GM23338 (cell line): ENCODE data around the gene GSTA1. TPM values are rescaled to one million over a fixed set of nuclear protein-coding genes. Genes with fewer than 3 reads are reported as not detected.
"Not testable (repeated sequence)": the region's sequence is repeated elsewhere in the genome, so short reads cannot be mapped to it uniquely, and the experiment has no call there.

ENCODE experiments used
- ATAC-seq: fragments of 200-7000 bp; cut with Tn5 transposase; 3 replicates; pipeline ENCODE4 v1.9.1; 2020
- DNase-seq: peaks from one replicate; pipeline ENCODE4 v3.0.0-alpha.2; 2015; ENCODE audit warnings: low spot score
- H2AFZ ChIP-seq: fragments of 200-600 bp; sonication (generic); 2 replicates; pipeline ENCODE4 v1.8.0; 2016; ENCODE audit warnings: antibody characterized with exemption, mild to moderate bottlenecking, moderate library complexity
- H3F3A ChIP-seq: fragments of 200-600 bp; sonication (generic); replicated peaks from 2 replicates; pipeline ENCODE4 v1.8.0; 2017; ENCODE audit warnings: antibody characterized with exemption, mixed run types, low read depth
- H3K27ac ChIP-seq: fragments of 200-600 bp; sonication (generic); 2 replicates; pipeline ENCODE4 v1.6.1; 2016; ENCODE audit warnings: low read depth
- H3K27me3 ChIP-seq: fragments of 200-600 bp; sonication (generic); 2 replicates; pipeline ENCODE4 v1.8.0; 2016; ENCODE audit warnings: mild to moderate bottlenecking, mixed run types, moderate library complexity; ENCODE audit not compliant: insufficient read depth
- H3K36me3 ChIP-seq: fragments of 200-600 bp; sonication (generic); 2 replicates; pipeline ENCODE4 v1.8.0; 2016; ENCODE audit warnings: mild to moderate bottlenecking; ENCODE audit not compliant: insufficient read depth
- H3K4me1 ChIP-seq: fragments of 200-600 bp; sonication (generic); 2 replicates; pipeline ENCODE4 v1.8.0; 2016; ENCODE audit warnings: mild to moderate bottlenecking, moderate library complexity; ENCODE audit not compliant: insufficient read depth
- H3K4me2 ChIP-seq: fragments of 200-600 bp; sonication (generic); 2 replicates; pipeline ENCODE4 v1.7.1; 2017; ENCODE audit warnings: mixed run types
- H3K4me3 ChIP-seq: fragments of 200-600 bp; sonication (generic); 2 replicates; pipeline ENCODE4 v1.6.1; 2016; ENCODE audit warnings: mixed run types
- H3K79me2 ChIP-seq: fragments of 200-600 bp; sonication (generic); replicated peaks from 2 replicates; pipeline ENCODE4 v1.8.0; 2017; ENCODE audit warnings: mild to moderate bottlenecking; ENCODE audit not compliant: insufficient read depth
- H3K9me2 ChIP-seq: fragments of 200-600 bp; sonication (generic); 2 replicates; pipeline ENCODE4 v1.8.0; 2017; ENCODE audit not compliant: insufficient read depth
- H4K20me1 ChIP-seq: fragments of 200-600 bp; sonication (generic); replicated peaks from 2 replicates; pipeline ENCODE4 v1.8.0; 2017; ENCODE audit warnings: mild to moderate bottlenecking; ENCODE audit not compliant: insufficient read depth
- H3K27ac Mint-ChIP-seq: 2 replicates; pipeline ENCODE4 v1.8.0; 2020; ENCODE audit warnings: inconsistent platforms, mild to moderate bottlenecking, moderate library complexity, mixed read lengths
- H3K27me3 Mint-ChIP-seq: 3 replicates; pipeline ENCODE4 v1.8.0; 2022; ENCODE audit warnings: low read depth, mild to moderate bottlenecking, moderate library complexity, mixed read lengths, inconsistent platforms; ENCODE audit not compliant: insufficient read depth, poor library complexity
- H3K36me3 Mint-ChIP-seq: 3 replicates; pipeline ENCODE4 v1.8.0; 2021; ENCODE audit warnings: low read depth, mild to moderate bottlenecking, inconsistent platforms, moderate library complexity, mixed read lengths
- H3K4me1 Mint-ChIP-seq: 3 replicates; pipeline ENCODE4 v1.8.0; 2020; ENCODE audit warnings: mild to moderate bottlenecking, inconsistent platforms, mixed read lengths
- H3K4me3 Mint-ChIP-seq: 3 replicates; pipeline ENCODE4 v1.8.0; 2021; ENCODE audit warnings: moderate library complexity, mild to moderate bottlenecking, inconsistent platforms, mixed read lengths
- H3K9me3 Mint-ChIP-seq: 3 replicates; pipeline ENCODE4 v1.8.0; 2020; ENCODE audit warnings: moderate library complexity, mild to moderate bottlenecking, inconsistent platforms, mixed read lengths
- CREB1 ChIP-seq: fragments of 250-450 bp; sonication (Bioruptor Pico); IDR thresholded peaks from 2 replicates; pipeline ENCODE4 v1.5.0; 2020; ENCODE audit warnings: low read depth, mild to moderate bottlenecking, moderate library complexity
- EZH2 ChIP-seq: fragments of 200-600 bp; sonication (generic); IDR thresholded peaks from one replicate; pipeline ENCODE4 v1.8.0; 2017; ENCODE audit warnings: antibody characterized with exemption, mild to moderate bottlenecking, low read depth; ENCODE audit not compliant: unreplicated experiment
- JUNB ChIP-seq: IDR thresholded peaks from one replicate; pipeline ENCODE4 v1.6.1; 2016; ENCODE audit warnings: antibody characterized with exemption; ENCODE audit not compliant: unreplicated experiment
- POLR2AphosphoS5 ChIP-seq: IDR thresholded peaks from 2 replicates; pipeline ENCODE4 v1.6.1; 2016; ENCODE audit warnings: antibody characterized with exemption, low read depth
- STAT1 ChIP-seq: IDR thresholded peaks from one replicate; pipeline ENCODE4 v1.6.1; 2016; ENCODE audit warnings: antibody characterized with exemption; ENCODE audit not compliant: unreplicated experiment
- ZNF114 ChIP-seq: fragments of 250-450 bp; sonication (Bioruptor Pico); IDR thresholded peaks from 2 replicates; pipeline ENCODE4 v1.5.0; 2020; ENCODE audit warnings: mild to moderate bottlenecking, moderate library complexity
- polyA plus RNA-seq: library from polyadenylated mRNA; unstranded; fragments of >200 nt; fragmentation: Nextera tagmentation; extraction: Ambion mirVana; gene quantifications from 2 replicates; pipeline ENCODE4 v1.2.1, GENCODE V29; 2016
- total RNA-seq: library from RNA; depleted of rRNA; stranded (reverse); fragments of >200 nt; shearing (Covaris generic); gene quantifications from 2 replicates; pipeline ENCODE4 v1.2.3, GENCODE V29; 2014
- TF ChIP-seq, protein P1 (sequence below), 2 experiments: fragments of 200-600 bp in 1 of 2; sonication (generic) in 1 of 2; conservative IDR thresholded peaks; 2 replicates each; pipeline versions ENCODE4 v1.5.1 to v1.6.1; 2016 to 2017; ENCODE audit warnings: antibody characterized with exemption in 2 of 2, low read depth in 2 of 2, mild to moderate bottlenecking in 2 of 2, moderate library complexity in 1 of 2
- TF ChIP-seq, protein P2 (sequence below): IDR thresholded peaks from 2 replicates; pipeline ENCODE4 v1.6.1; 2016; ENCODE audit warnings: antibody characterized with exemption
- TF ChIP-seq, protein P3 (sequence below): fragments of 250-450 bp; sonication (Bioruptor Pico); IDR thresholded peaks from 2 replicates; pipeline ENCODE4 v1.5.0; 2020; ENCODE audit warnings: mild to moderate bottlenecking, moderate library complexity

The GSTA1 gene
- total and polyA plus RNA-seq, 2 experiments from 2014 or later, result not detected

DNA sequence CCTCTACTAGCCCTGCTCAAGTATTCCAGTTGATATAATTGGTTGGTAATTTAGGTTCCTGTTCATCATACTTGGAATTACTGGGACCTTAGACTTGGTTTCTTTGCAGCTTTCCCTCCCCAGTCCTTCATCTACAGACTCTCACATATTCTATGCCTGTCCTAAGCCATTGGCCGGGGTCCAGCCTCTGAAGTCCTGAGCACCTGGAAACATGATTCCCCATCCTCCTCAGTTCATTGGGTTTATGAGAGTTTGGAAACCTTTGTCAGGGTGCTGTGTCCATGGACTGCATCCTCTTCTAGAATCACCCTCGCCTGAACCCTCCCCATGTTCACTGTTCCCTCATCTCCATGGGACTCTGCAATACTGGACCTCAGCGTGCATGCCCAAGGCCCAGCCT lies 49.2 kb downstream of the GSTA1 start (continued):
- TF ChIP-seq, protein P1, sequence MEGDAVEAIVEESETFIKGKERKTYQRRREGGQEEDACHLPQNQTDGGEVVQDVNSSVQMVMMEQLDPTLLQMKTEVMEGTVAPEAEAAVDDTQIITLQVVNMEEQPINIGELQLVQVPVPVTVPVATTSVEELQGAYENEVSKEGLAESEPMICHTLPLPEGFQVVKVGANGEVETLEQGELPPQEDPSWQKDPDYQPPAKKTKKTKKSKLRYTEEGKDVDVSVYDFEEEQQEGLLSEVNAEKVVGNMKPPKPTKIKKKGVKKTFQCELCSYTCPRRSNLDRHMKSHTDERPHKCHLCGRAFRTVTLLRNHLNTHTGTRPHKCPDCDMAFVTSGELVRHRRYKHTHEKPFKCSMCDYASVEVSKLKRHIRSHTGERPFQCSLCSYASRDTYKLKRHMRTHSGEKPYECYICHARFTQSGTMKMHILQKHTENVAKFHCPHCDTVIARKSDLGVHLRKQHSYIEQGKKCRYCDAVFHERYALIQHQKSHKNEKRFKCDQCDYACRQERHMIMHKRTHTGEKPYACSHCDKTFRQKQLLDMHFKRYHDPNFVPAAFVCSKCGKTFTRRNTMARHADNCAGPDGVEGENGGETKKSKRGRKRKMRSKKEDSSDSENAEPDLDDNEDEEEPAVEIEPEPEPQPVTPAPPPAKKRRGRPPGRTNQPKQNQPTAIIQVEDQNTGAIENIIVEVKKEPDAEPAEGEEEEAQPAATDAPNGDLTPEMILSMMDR (conservative IDR thresholded peaks at IDR 0.05; ENCODE audit: low read depth in 2 of 2), result no peak
- TF ChIP-seq EZH2 (no peak), POLR2AphosphoS5 (no peak)

DNA sequence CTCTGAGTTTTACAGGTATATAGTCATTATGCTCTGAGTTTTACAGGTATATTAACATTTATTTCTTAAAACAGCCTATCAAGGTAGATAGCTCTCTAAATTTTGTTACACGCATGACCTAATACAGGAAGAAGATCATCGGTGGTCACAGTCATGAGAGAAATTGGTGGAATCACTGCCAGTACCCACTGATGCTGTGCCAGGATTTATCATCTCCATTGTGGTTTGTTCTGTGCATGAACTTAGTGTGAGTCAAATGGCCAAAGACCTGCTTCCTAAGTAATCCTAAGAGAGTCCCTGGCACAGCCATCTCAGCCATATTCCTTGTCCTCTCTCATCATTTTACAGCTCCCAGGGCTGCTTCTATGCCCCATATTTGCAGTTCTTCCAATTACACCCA lies 50.5 kb downstream of the GSTA1 start:
- H3K4me3 Mint-ChIP-seq, result not testable (repeated sequence)

DNA sequence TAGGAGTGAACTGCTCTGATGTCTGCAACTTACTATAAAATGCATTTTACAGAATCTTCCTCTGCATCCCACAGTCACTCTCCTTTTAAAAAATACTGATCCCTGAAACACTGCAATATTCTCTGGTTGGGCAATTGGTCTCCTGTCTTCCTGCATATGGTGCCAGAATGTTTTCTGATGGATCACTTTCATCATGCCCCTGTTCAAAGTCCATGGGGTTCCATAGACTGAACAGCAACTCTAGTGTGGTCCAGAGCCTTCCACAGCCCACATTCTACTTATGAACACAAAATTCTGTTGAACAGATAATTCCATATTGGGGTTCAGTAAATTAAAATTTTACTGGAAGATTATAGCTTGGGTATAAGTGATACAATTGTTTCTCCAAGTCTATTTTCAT lies 51.3 kb downstream of the GSTA1 start:
- H3K27me3 Mint-ChIP-seq, result peaks cover 8% of the 10 kb centered on the region
- ATAC-seq (no peak), DNase-seq (no peak)
- no peak overlapping the region for H3K27ac Mint-ChIP-seq
- Histone ChIP-seq H3K27ac (no peak overlapping the region), H3K79me2 (no peaks in the 10 kb centered on the region), H3F3A (no peaks in the 10 kb centered on the region), H3K9me2 (no peaks in the 10 kb centered on the region), H3K4me3 (no peak overlapping the region), H3K27me3 (no peaks in the 10 kb centered on the region), H3K4me1 (no peaks in the 10 kb centered on the region), H4K20me1 (no peaks in the 10 kb centered on the region), H3K36me3 (no peaks in the 10 kb centered on the region), H3K4me2 (no peak overlapping the region), H2AFZ (no peak overlapping the region)
- H3K4me1 Mint-ChIP-seq, result peaks cover 13% of the 10 kb centered on the region
- peaks cover 16% of the 10 kb centered on the region for H3K36me3 Mint-ChIP-seq
- peaks cover 18% of the 10 kb centered on the region for H3K9me3 Mint-ChIP-seq
- H3K4me3 Mint-ChIP-seq, result no peak overlapping the region
- TF ChIP-seq STAT1, result no peak
- TF ChIP-seq EZH2, result no peak
- no peak for TF ChIP-seq CREB1 (CRISPR knock-in tag)
- TF ChIP-seq, protein P2, sequence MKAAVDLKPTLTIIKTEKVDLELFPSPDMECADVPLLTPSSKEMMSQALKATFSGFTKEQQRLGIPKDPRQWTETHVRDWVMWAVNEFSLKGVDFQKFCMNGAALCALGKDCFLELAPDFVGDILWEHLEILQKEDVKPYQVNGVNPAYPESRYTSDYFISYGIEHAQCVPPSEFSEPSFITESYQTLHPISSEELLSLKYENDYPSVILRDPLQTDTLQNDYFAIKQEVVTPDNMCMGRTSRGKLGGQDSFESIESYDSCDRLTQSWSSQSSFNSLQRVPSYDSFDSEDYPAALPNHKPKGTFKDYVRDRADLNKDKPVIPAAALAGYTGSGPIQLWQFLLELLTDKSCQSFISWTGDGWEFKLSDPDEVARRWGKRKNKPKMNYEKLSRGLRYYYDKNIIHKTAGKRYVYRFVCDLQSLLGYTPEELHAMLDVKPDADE, result no peak
- TF ChIP-seq POLR2AphosphoS5, result no peak
- TF ChIP-seq, protein P1 (conservative IDR thresholded peaks at IDR 0.05; ENCODE audit: low read depth in 2 of 2), result no peak
- TF ChIP-seq ZNF114 (CRISPR knock-in tag), result no peak
- no peak for TF ChIP-seq JUNB
- TF ChIP-seq, protein P3, sequence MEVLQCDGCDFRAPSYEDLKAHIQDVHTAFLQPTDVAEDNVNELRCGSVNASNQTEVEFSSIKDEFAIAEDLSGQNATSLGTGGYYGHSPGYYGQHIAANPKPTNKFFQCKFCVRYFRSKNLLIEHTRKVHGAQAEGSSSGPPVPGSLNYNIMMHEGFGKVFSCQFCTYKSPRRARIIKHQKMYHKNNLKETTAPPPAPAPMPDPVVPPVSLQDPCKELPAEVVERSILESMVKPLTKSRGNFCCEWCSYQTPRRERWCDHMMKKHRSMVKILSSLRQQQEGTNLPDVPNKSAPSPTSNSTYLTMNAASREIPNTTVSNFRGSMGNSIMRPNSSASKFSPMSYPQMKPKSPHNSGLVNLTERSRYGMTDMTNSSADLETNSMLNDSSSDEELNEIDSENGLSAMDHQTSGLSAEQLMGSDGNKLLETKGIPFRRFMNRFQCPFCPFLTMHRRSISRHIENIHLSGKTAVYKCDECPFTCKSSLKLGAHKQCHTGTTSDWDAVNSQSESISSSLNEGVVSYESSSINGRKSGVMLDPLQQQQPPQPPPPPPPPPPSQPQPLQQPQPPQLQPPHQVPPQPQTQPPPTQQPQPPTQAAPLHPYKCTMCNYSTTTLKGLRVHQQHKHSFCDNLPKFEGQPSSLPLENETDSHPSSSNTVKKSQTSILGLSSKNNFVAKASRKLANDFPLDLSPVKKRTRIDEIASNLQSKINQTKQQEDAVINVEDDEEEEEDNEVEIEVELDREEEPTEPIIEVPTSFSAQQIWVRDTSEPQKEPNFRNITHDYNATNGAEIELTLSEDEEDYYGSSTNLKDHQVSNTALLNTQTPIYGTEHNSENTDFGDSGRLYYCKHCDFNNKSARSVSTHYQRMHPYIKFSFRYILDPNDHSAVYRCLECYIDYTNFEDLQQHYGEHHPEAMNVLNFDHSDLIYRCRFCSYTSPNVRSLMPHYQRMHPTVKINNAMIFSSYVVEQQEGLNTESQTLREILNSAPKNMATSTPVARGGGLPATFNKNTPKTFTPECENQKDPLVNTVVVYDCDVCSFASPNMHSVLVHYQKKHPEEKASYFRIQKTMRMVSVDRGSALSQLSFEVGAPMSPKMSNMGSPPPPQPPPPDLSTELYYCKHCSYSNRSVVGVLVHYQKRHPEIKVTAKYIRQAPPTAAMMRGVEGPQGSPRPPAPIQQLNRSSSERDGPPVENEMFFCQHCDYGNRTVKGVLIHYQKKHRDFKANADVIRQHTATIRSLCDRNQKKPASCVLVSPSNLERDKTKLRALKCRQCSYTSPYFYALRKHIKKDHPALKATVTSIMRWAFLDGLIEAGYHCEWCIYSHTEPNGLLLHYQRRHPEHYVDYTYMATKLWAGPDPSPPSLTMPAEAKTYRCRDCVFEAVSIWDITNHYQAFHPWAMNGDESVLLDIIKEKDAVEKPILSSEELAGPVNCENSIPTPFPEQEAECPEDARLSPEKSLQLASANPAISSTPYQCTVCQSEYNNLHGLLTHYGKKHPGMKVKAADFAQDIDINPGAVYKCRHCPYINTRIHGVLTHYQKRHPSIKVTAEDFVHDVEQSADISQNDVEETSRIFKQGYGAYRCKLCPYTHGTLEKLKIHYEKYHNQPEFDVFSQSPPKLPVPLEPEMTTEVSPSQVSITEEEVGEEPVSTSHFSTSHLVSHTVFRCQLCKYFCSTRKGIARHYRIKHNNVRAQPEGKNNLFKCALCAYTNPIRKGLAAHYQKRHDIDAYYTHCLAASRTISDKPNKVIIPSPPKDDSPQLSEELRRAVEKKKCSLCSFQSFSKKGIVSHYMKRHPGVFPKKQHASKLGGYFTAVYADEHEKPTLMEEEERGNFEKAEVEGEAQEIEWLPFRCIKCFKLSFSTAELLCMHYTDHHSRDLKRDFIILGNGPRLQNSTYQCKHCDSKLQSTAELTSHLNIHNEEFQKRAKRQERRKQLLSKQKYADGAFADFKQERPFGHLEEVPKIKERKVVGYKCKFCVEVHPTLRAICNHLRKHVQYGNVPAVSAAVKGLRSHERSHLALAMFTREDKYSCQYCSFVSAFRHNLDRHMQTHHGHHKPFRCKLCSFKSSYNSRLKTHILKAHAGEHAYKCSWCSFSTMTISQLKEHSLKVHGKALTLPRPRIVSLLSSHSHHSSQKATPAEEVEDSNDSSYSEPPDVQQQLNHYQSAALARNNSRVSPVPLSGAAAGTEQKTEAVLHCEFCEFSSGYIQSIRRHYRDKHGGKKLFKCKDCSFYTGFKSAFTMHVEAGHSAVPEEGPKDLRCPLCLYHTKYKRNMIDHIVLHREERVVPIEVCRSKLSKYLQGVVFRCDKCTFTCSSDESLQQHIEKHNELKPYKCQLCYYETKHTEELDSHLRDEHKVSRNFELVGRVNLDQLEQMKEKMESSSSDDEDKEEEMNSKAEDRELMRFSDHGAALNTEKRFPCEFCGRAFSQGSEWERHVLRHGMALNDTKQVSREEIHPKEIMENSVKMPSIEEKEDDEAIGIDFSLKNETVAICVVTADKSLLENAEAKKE (CRISPR knock-in tag), result no peak

More for the DNA sequence above, 50.5 kb downstream of the GSTA1 start:
- not testable (repeated sequence) for H3K27me3 ChIP-seq, H4K20me1 ChIP-seq, H3F3A ChIP-seq, H3K27ac Mint-ChIP-seq, H3K79me2 ChIP-seq, H3K27me3 Mint-ChIP-seq, H3K4me1 ChIP-seq, H3K4me3 ChIP-seq, H2AFZ ChIP-seq, H3K9me2 ChIP-seq, DNase-seq, H3K4me2 ChIP-seq, H3K36me3 ChIP-seq, H3K27ac ChIP-seq, ATAC-seq
- Mint-ChIP-seq H3K9me3 (peaks cover 18% of the 10 kb centered on the region), H3K4me1 (peaks cover 13% of the 10 kb centered on the region), H3K36me3 (peaks cover 16% of the 10 kb centered on the region)
